Spinal cord (tissue), 10 donors: Measurements from ENCODE around the gene CDCA5. TPM values are rescaled to one million over a fixed set of nuclear protein-coding genes. Genes with fewer than 3 reads are reported as not detected.
A peak's percentile ranks its signal among the peaks of the same experiment; 100 is the strongest.
"Not testable (repeated sequence)": the region's sequence is repeated elsewhere in the genome, so short reads cannot be mapped to it uniquely, and the experiment has no call there.

Experiments used
- DNase-seq, 6 donors: peaks; one replicate each; pipeline versions ENCODE4 v3.0.0 to v3.0.0-alpha.2; 2013 to 2015; ENCODE audit warnings: low spot score in 6 of 6, low read depth in 4 of 6
- H3K27ac ChIP-seq: one replicate; pipeline ENCODE4 v1.5.1; 2013; ENCODE audit warnings: low read depth, low read length, control low read depth
- H3K27me3 ChIP-seq: one replicate; pipeline ENCODE4 v1.6.1; 2013; ENCODE audit warnings: low read length; ENCODE audit not compliant: control insufficient read depth, insufficient read depth
- H3K36me3 ChIP-seq: one replicate; pipeline ENCODE4 v1.6.1; 2013; ENCODE audit warnings: low read length; ENCODE audit not compliant: control insufficient read depth, insufficient read depth
- H3K4me1 ChIP-seq: one replicate; pipeline ENCODE4 v1.6.1; 2013; ENCODE audit warnings: low read length; ENCODE audit not compliant: control insufficient read depth, insufficient read depth
- H3K4me3 ChIP-seq: one replicate; pipeline ENCODE4 v1.5.1; 2013; ENCODE audit warnings: low read depth, low read length, control low read depth
- H3K9me3 ChIP-seq: one replicate; pipeline ENCODE4 v1.6.1; 2013; ENCODE audit warnings: low read length; ENCODE audit not compliant: control insufficient read depth, insufficient read depth
- WGBS: methylation state at CpG from one replicate; pipeline ENCODE4 v1.1.5; 2013; ENCODE audit warnings: missing lambda C conversion rate; ENCODE audit not compliant: insufficient coverage; 5-methylcytosine and 5-hydroxymethylcytosine counted together
- polyA plus RNA-seq, 2 donors: library from polyadenylated mRNA; unstranded; fragments of 120-200 nt; gene quantifications; one replicate each; pipeline ENCODE4 v1.2.1, GENCODE V29; 2013; ENCODE audit not compliant: insufficient read length in 2 of 2
- total RNA-seq, 2 donors: library from RNA; depleted of rRNA in 1 of 2; stranded (reverse); fragments of 120-200 nt in 1 of 2; fragments of >200 nt in 1 of 2; gene quantifications; one replicate each; pipeline versions ENCODE4 v1.2.3 to v1.2.4, GENCODE V29; 2013 to 2014
- donor health status: healthy.

CDCA5 gene
- total and polyA plus RNA-seq, 4 donors, result 5.4 to 15.0 (median 11.4) TPM

GRCh38 chr11:65119670-65119995 lies 35.8 kb upstream of the CDCA5 start:
- no peaks in the 10 kb centered on the region for H3K27me3 ChIP-seq
- peaks cover 50% of the 10 kb centered on the region for H3K4me1 ChIP-seq
- no peak overlapping the region for H3K27ac ChIP-seq
- H3K36me3 ChIP-seq, result peaks cover 54% of the 10 kb centered on the region
- no peaks in the 10 kb centered on the region for H3K9me3 ChIP-seq
- DNase-seq, result no peak
- no peak overlapping the region for H3K4me3 ChIP-seq

GRCh38 chr11:65118891-65119669 lies 35.2 kb upstream of the CDCA5 start:
- not testable (repeated sequence) for DNase-seq, H3K4me3 ChIP-seq, H3K27me3 ChIP-seq, H3K27ac ChIP-seq, H3K9me3 ChIP-seq
- WGBS, result 95% methylated on average over 12 of the region's 18 CpGs
- H3K4me1 ChIP-seq, result peaks cover 56% of the 10 kb centered on the region
- H3K36me3 ChIP-seq, result peaks cover 57% of the 10 kb centered on the region

- peaks cover 61% of the 10 kb centered on the region for H3K36me3 ChIP-seq
- peak overlapping the region; percentile 94 for H3K4me3 ChIP-seq
- H3K9me3 ChIP-seq, result no peaks in the 10 kb centered on the region
- no peaks in the 10 kb centered on the region for H3K27me3 ChIP-seq
- H3K27ac ChIP-seq, result no peak overlapping the region
- peaks cover 64% of the 10 kb centered on the region for H3K4me1 ChIP-seq
- no peak for DNase-seq
- 69% methylated on average over 7 of the region's 18 CpGs for WGBS
Measured at GRCh38 chr11:65118097-65118837, 34.4 kb upstream of the CDCA5 start.

GRCh38 chr11:65117206-65118096 lies 33.6 kb upstream of the CDCA5 start, which contains the start of gene ZNHIT2:
Gene ZNHIT2 (minus strand): TSS chr11:65117701. CDS start chr11:65117653, 48 bp downstream.
- Histone ChIP-seq H3K4me3 (peak within 1 kb of the TSS; percentile 94), H3K36me3 (peaks cover 67% of the 10 kb centered on the region), H3K4me1 (peaks cover 67% of the 10 kb centered on the region), H3K27ac (peak within 1 kb of the TSS; percentile 84), H3K27me3 (no peaks in the 10 kb centered on the region), H3K9me3 (no peaks in the 10 kb centered on the region)
- DNase-seq, result peak; percentile 96 to 100 (median 98)
- under 1% methylated on average over 89 of the region's 89 CpGs for WGBS

- 19% methylated on average over 68 of the region's 68 CpGs for WGBS
- Histone ChIP-seq H3K27ac (peak overlapping the region; percentile 84), H3K4me3 (peak overlapping the region; percentile 94), H3K4me1 (peaks cover 71% of the 10 kb centered on the region), H3K36me3 (peaks cover 67% of the 10 kb centered on the region), H3K9me3 (no peaks in the 10 kb centered on the region), H3K27me3 (no peaks in the 10 kb centered on the region)
- peak in 2 of 6 donors; percentile 27 to 33 for DNase-seq
Measured at GRCh38 chr11:65116370-65117205, 32.7 kb upstream of the CDCA5 start.

- H3K4me3 ChIP-seq, result no peak overlapping the region
- no peaks in the 10 kb centered on the region for H3K9me3 ChIP-seq
- no peak overlapping the region for H3K27ac ChIP-seq
- 94% methylated on average over 19 of the region's 21 CpGs for WGBS
- DNase-seq, result no peak
- no peaks in the 10 kb centered on the region for H3K27me3 ChIP-seq
- H3K36me3 ChIP-seq, result peaks cover 74% of the 10 kb centered on the region
- H3K4me1 ChIP-seq, result peaks cover 72% of the 10 kb centered on the region
Measured at GRCh38 chr11:65115361-65116082, 31.7 kb upstream of the CDCA5 start.

- Histone ChIP-seq H3K36me3 (peaks cover 74% of the 10 kb centered on the region), H3K27me3 (no peaks in the 10 kb centered on the region), H3K9me3 (no peaks in the 10 kb centered on the region), H3K4me1 (peaks cover 75% of the 10 kb centered on the region), H3K27ac (no peak overlapping the region), H3K4me3 (no peak overlapping the region)
- WGBS, result 93% methylated on average over 11 of the region's 11 CpGs
- DNase-seq, result no peak
Measured at GRCh38 chr11:65114538-65115171, 30.8 kb upstream of the CDCA5 start.

GRCh38 chr11:65113839-65114238 lies 30.0 kb upstream of the CDCA5 start:
- no peak overlapping the region for H3K27ac ChIP-seq

More at GRCh38 chr11:65113839-65114238, 30.0 kb upstream of the CDCA5 start:
- Histone ChIP-seq H3K27me3 (no peaks in the 10 kb centered on the region), H3K36me3 (peaks cover 74% of the 10 kb centered on the region), H3K4me3 (no peak overlapping the region), H3K9me3 (no peaks in the 10 kb centered on the region), H3K4me1 (peaks cover 75% of the 10 kb centered on the region)
- DNase-seq, result no peak
- WGBS, result 90% methylated on average over 6 of the region's 6 CpGs
